Measurements from ENCODE around the gene GNA12.

GRCh38 chr7:2706685-2707126 lies 137.4 kb downstream of the GNA12 start:
- TF ChIP-seq EZH2 (IDR thresholded peaks at IDR 0.05): no peak
- TF ChIP-seq POLR2AphosphoS5 (IDR thresholded peaks at IDR 0.05; ENCODE audit: borderline replicate concordance, low read depth, low read length): no peak

All from SK-N-MC (cell line).